K562 (cell line): ENCODE results near the gene TGFBR2. TPM values are rescaled to one million over a fixed set of nuclear protein-coding genes. Genes with fewer than 3 reads are reported as not detected.

Source experiments
- ATAC-seq: fragments of 200-7000 bp; cut with Tn5 transposase; 3 replicates; pipeline ENCODE4 v1.9.1; 2020; ENCODE audit warnings: moderate library complexity
- BruUV-seq: library from RNA; stranded (reverse); fragments of 400-500 nt; replicated peaks from 2 replicates; lab custom pipeline; 2021; lab: Mats Ljungman, UMichigan
- CTCF ChIA-PET: fragments of 300-600 bp; formaldehyde crosslinking; extraction: SDS; loops from one replicate; lab custom pipeline; 2021; ENCODE audit warnings: low intra/inter-chr PET ratio; lab: Yijun Ruan, JAX
- POLR2A ChIA-PET: fragments of 300-600, 350-650 bp; sonication (Branson Sonifier 250); formaldehyde crosslinking; extraction: SDS; loops from one replicate; lab custom pipeline; 2021; ENCODE audit warnings: antibody characterized with exemption, inconsistent platforms; lab: Yijun Ruan, JAX
- DNase-seq, 4 experiments: peaks; one replicate each; pipeline versions ENCODE4 v3.0.0 to v3.0.0-alpha.2; 2011 to 2018; ENCODE audit warnings: low spot score in 3 of 4, mixed read lengths in 3 of 4; ENCODE audit errors: extremely low read depth in 1 of 4
- FAIRE-seq: peaks from 2 replicates; lab custom pipeline; 2011; peaks lifted over from hg19 to GRCh38; lab: Jason Lieb, UNC
- H2AFZ ChIP-seq: 2 replicates; pipeline ENCODE4 v1.6.0; 2011; ENCODE audit warnings: low read depth, low read length, control low read depth, inconsistent platforms
- H3K27ac ChIP-seq: fragments of 200-600 bp; 3 replicates; pipeline ENCODE4 v1.8.0; 2011; ENCODE audit warnings: low read depth, mild to moderate bottlenecking, control low read depth, inconsistent platforms, low read length, moderate library complexity, mixed read lengths; ENCODE audit errors: extremely low read depth
- H3K27me3 ChIP-seq, 2 experiments: fragments of 300-600 bp in 1 of 2; 2 replicates in 1 of 2; 3 replicates in 1 of 2; pipeline versions ENCODE4 v1.6.0 to v1.8.0; 2011; ENCODE audit warnings: inconsistent platforms in 2 of 2, low read length in 2 of 2, mild to moderate bottlenecking in 1 of 2, mixed read lengths in 1 of 2, moderate library complexity in 1 of 2; ENCODE audit not compliant: control insufficient read depth in 2 of 2, insufficient read depth in 2 of 2
- H3K36me3 ChIP-seq: fragments of 300-600 bp; 3 replicates; pipeline ENCODE4 v1.8.0; 2011; ENCODE audit warnings: mild to moderate bottlenecking, low read length, inconsistent platforms; ENCODE audit not compliant: control insufficient read depth, insufficient read depth
- H3K4me1 ChIP-seq, 2 experiments: fragments of 200-600 bp in 1 of 2; replicated peaks in 1 of 2; 2 replicates in 1 of 2; 3 replicates in 1 of 2; pipeline versions ENCODE4 v1.5.1 to v1.8.0; 2011; ENCODE audit warnings: inconsistent platforms in 2 of 2, low read length in 2 of 2, mild to moderate bottlenecking in 1 of 2, mixed read lengths in 1 of 2, moderate library complexity in 1 of 2; ENCODE audit not compliant: control insufficient read depth in 2 of 2, insufficient read depth in 2 of 2
- H3K4me2 ChIP-seq: 2 replicates; pipeline ENCODE4 v1.6.1; 2011; ENCODE audit warnings: low read length, control low read depth, inconsistent platforms, mixed read lengths; ENCODE audit not compliant: insufficient read depth
- H3K4me3 ChIP-seq: fragments of 200-600 bp; sonication (generic), shearing (Covaris generic); 2 replicates; pipeline ENCODE4 v1.5.1; 2016; ENCODE audit warnings: control low read depth, inconsistent platforms
- H3K79me2 ChIP-seq: fragments of 200-600 bp; 3 replicates; pipeline ENCODE4 v1.8.0; 2011; ENCODE audit warnings: low read length, inconsistent platforms; ENCODE audit not compliant: control insufficient read depth, insufficient read depth
- H3K9ac ChIP-seq, 2 experiments: 2 replicates each; pipeline versions ENCODE4 v1.6.0 to v1.6.1; 2011; ENCODE audit warnings: low read depth in 2 of 2, low read length in 2 of 2, control low read depth in 1 of 2, inconsistent platforms in 1 of 2, mild to moderate bottlenecking in 1 of 2, mixed read lengths in 1 of 2; ENCODE audit not compliant: insufficient read depth in 1 of 2
- H3K9me1 ChIP-seq: one replicate; pipeline ENCODE4 v1.6.0; 2011; ENCODE audit warnings: inconsistent platforms, mild to moderate bottlenecking, low read length, moderate library complexity; ENCODE audit not compliant: control insufficient read depth, insufficient read depth
- H3K9me3 ChIP-seq: replicated peaks from 2 replicates; pipeline ENCODE4 v1.5.1; 2011; ENCODE audit warnings: low read depth, low read length, inconsistent platforms; ENCODE audit not compliant: control insufficient read depth, insufficient read depth
- H4K20me1 ChIP-seq: replicated peaks from 2 replicates; pipeline ENCODE4 v1.6.1; 2011; ENCODE audit warnings: low read length, inconsistent platforms, mixed read lengths; ENCODE audit not compliant: control insufficient read depth, insufficient read depth
- CEBPB ChIP-seq: fragments of 450-650 bp; IDR thresholded peaks from 2 replicates; pipeline ENCODE4 v1.6.1; 2016; ENCODE audit warnings: missing genetic modification characterization, missing compliant biosample characterization
- CREB3L1 ChIP-seq: fragments of 450-650 bp; IDR thresholded peaks from 2 replicates; pipeline ENCODE4 v1.6.1; 2014; ENCODE audit warnings: low read depth, mild to moderate bottlenecking, moderate library complexity, borderline replicate concordance
- IFI16 ChIP-seq: fragments of 250-450 bp; sonication (Bioruptor Pico); IDR thresholded peaks from 2 replicates; pipeline ENCODE4 v2.1.2; 2022; ENCODE audit warnings: mild to moderate bottlenecking, inconsistent platforms
- POU5F1 ChIP-seq: fragments of 150-350 bp; IDR thresholded peaks from 2 replicates; pipeline ENCODE4 v1.6.1; 2014; ENCODE audit warnings: borderline replicate concordance, low read length, low read depth, mild to moderate bottlenecking; ENCODE audit not compliant: partially characterized antibody
- UBTF ChIP-seq, 2 experiments: IDR thresholded peaks; 2 replicates each; pipeline ENCODE4 v1.6.1; 2012; ENCODE audit warnings: improper control_type of control experiment in 2 of 2, low read depth in 2 of 2, low read length in 2 of 2, borderline replicate concordance in 1 of 2
- YY1 ChIP-seq, 3 experiments: IDR thresholded peaks; 2 replicates each; pipeline ENCODE4 v1.6.1; 2011; ENCODE audit warnings: low read length in 2 of 3, mild to moderate bottlenecking in 2 of 3, moderate library complexity in 2 of 3, borderline replicate concordance in 1 of 3, control low read depth in 1 of 3, low read depth in 1 of 3; ENCODE audit not compliant: insufficient read depth in 3 of 3, insufficient replicate concordance in 2 of 3, control insufficient read depth in 1 of 3, insufficient read length in 1 of 3; ENCODE audit errors: extremely low read depth in 1 of 3
- ZNF3 ChIP-seq: fragments of 250-450 bp; sonication (Bioruptor Pico); IDR thresholded peaks from 2 replicates; pipeline ENCODE4 v1.5.0; 2021; ENCODE audit warnings: mild to moderate bottlenecking, moderate library complexity
- ZNF449 ChIP-seq: fragments of 250-450 bp; sonication (Bioruptor Pico); IDR thresholded peaks from 2 replicates; pipeline ENCODE4 v1.8.0; 2022; ENCODE audit warnings: moderate library complexity, mild to moderate bottlenecking, inconsistent platforms
- ZNF507 ChIP-seq: conservative IDR thresholded peaks from 2 replicates; pipeline ENCODE4 v1.6.1; 2017; ENCODE audit warnings: missing genetic modification characterization, missing compliant biosample characterization
- ZNF655 ChIP-seq: fragments of 250-450 bp; sonication (Bioruptor Pico); IDR thresholded peaks from 2 replicates; pipeline ENCODE4 v1.5.0; 2021
- WGBS: fragments of 100-300 bp; shearing (Covaris generic); methylation state at CpG from one replicate; pipeline ENCODE4 v1.1.6; 2016; ENCODE audit warnings: low coverage, mixed read lengths; ENCODE audit not compliant: insufficient coverage; ENCODE audit errors: missing lambda C conversion rate; 5-methylcytosine and 5-hydroxymethylcytosine counted together
- in situ Hi-C: fragments of 300-500 bp; cut with MboI; formaldehyde crosslinking; loops from 4 replicates; pipeline ENCODE4 v1.15.0; 2018; ENCODE audit warnings: inconsistent platforms, mixed read lengths
- intact Hi-C: fragments of 100-400 bp; cut with micrococcal nuclease; formaldehyde crosslinking; loops from 2 replicates; pipeline ENCODE4 v1.14.2; 2022
- polyA plus RNA-seq, 8 experiments: library from polyadenylated mRNA; depleted of rRNA in 4 of 8; stranded (reverse) in 5 of 8; unstranded in 3 of 8; fragments of >200 nt; fragmentation: Nextera tagmentation in 2 of 8; fragmentation: Illumina TruSeq in 1 of 8; extraction: Ambion mirVana in 2 of 8; extraction: Trizol in 1 of 8; gene quantifications; 2 replicates each; pipeline versions ENCODE4 v1.2.1 to v1.2.3, GENCODE V29; 2011 to 2014; ENCODE audit warnings: inconsistent platforms in 1 of 8, missing spikeins in 1 of 8
- total RNA-seq, 7 experiments: library from RNA; depleted of rRNA in 6 of 7; stranded (reverse); fragments of >200 nt in 6 of 7; fragmentation: Illumina TruSeq in 2 of 7; extraction: Trizol in 2 of 7; gene quantifications; 2 replicates each; pipeline versions ENCODE4 v1.2.1 to v1.2.3, GENCODE V29; 2011 to 2021; ENCODE audit warnings: low replicate concordance in 1 of 7

Gene TGFBR2
- total and polyA plus RNA-seq, 9 of the 15 experiments (the other 6 are each of a cell fraction or from before 2014, with no cell fraction given), result 0.11 to 0.84 (median 0.24) TPM

- no peak for TF ChIP-seq ZNF3 (CRISPR knock-in tag)
- TF ChIP-seq IFI16 (CRISPR knock-in tag), result no peak
- TF ChIP-seq ZNF507 (tag), result no peak
These were observed 22.4 kb upstream of the TGFBR2 start (continued) for GRCh38 chr3:30583973-30584372.

GRCh38 chr3:30585654-30586053 is 20.7 kb upstream of the TGFBR2 start:
- Histone ChIP-seq H2AFZ (no peak overlapping the region), H3K79me2 (no peaks in the 10 kb centered on the region), H4K20me1 (no peaks in the 10 kb centered on the region), H3K27ac (no peak overlapping the region), H3K9ac (no peak overlapping the region), H3K4me1 (no peaks in the 10 kb centered on the region), H3K27me3 (no peaks in the 10 kb centered on the region), H3K9me3 (no peaks in the 10 kb centered on the region), H3K9me1 (no peaks in the 10 kb centered on the region), H3K4me2 (no peak overlapping the region), H3K4me3 (no peak overlapping the region), H3K36me3 (no peaks in the 10 kb centered on the region)
- in situ Hi-C loops, result no loop called here
- no TSS peak for BruUV-seq
- ChIA-PET CTCF (no interaction called here), POLR2A (no interaction called here)
- intact Hi-C loops, result no loop called here
- DNase-seq, result no peak
- no peak for FAIRE-seq
- ATAC-seq, result no peak
- WGBS, result 0% methylated on average over 4 of the region's 4 CpGs
- no peak for TF ChIP-seq CREB3L1
- no peak for TF ChIP-seq POU5F1
- no peak for TF ChIP-seq YY1 (IDR thresholded peaks at IDR 0.05; ENCODE audit: borderline replicate concordance in 1 of 3, control insufficient read depth in 1 of 3, extremely low read depth in 1 of 3, insufficient read depth in 3 of 3, insufficient read length in 1 of 3, insufficient replicate concordance in 2 of 3, low read depth in 1 of 3, low read length in 2 of 3)
- TF ChIP-seq UBTF (IDR thresholded peaks at IDR 0.05; ENCODE audit: borderline replicate concordance in 1 of 2, low read depth in 2 of 2, low read length in 2 of 2), result no peak
- no peak for TF ChIP-seq ZNF449 (CRISPR knock-in tag)
- no peak for TF ChIP-seq CEBPB (tag)
- no peak for TF ChIP-seq ZNF655 (CRISPR knock-in tag)
